GM18861 (cell line): ENCODE results near the gene NKX2-3.

Experiments used
- ATAC-seq: cut with Tn5 transposase; IDR thresholded peaks from one replicate; pipeline ENCODE4 v1.9.1; 2021; ENCODE audit not compliant: unreplicated experiment

The NKX2-3 gene

DNA sequence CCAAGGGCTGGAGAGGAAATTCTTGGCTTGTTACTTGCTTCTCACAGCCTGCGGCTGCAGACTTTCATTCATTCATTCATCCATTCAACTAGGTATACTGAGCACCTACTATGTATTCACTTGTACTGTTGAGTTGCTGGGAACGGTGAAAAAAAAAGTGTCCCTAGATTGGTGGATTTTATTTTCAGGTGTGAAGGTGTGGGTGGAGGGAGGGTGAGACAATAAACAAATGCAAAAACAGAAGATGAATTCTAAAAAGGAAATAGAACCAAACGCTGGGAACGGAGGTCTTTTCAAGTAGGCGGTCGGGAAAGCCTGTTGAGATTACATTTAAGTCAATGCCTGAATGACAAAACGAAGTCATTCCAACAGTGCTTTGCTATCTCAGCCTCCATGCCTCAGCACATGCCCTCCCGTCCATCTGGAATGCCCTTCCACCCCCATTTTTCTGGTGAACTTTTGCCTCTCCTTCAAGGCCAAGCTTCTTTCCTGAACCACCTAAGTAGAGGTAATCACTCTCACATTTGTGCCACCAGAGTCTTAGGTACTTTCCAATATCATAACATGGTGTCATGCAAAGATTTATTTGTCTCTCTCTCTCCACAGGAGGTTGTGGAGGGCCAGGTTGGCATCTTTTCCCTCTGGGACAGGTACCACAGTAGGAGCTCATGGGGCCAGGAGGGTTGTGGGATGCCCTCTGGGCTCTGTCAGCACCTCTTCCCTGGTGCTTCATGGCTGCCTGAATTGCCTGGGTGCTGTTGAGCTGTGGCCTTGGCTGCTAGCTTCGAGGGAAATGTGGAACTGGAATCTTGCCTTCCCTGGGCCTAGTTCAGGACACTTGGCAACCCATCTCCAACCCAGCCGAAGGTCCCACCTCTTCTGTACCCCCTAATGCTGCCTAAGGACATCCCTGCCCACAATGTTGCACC, 5.5 kb downstream of the NKX2-3 start:
- no peak for ATAC-seq

DNA sequence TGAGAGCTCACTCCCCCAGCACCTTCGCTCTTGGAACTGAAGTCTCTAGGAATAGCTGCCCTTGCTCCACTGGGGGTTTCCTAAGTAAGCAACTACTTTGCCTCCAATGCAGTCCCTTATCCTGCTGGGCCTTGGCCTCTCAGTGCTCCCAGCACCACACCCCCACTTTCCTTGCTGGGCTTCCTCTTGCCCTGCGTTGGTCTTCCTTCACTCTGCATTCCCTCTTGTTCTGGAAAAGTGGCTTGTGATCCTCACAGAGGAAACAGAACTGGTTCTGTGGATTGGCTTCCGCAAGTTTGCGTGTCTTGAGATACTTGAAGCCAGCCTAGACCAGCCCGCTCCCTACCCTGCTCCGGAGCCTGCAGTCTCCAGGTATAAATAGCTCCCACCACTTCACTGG, 6.4 kb downstream of the NKX2-3 start:
- ATAC-seq: no peak

GRCh38 chr10:99539820-99540219, 7.1 kb downstream of the NKX2-3 start:
- no peak for ATAC-seq

GRCh38 chr10:99540306-99540656, 7.5 kb downstream of the NKX2-3 start:
- no peak for ATAC-seq

- ATAC-seq: no peak
Observed at GRCh38 chr10:99540657-99541531, 8.2 kb downstream of the NKX2-3 start.

DNA sequence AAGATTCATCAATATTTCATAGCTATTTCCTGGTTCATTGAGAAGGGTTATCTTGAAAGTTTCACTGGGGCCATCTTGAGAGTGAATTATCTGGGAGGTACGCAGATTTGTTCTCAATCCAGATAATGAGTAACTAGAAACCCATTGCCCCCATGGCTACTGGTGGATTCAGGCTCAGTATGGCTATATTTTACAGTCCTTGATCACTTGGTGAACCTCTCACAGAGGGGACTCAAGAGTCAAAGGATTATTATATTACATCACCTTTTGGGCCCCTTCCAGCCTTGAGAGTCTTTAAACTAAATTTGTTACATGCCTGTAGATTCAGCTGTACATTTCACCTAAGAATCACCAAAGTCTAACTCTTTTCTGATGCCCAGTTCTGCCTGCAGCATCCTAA, 11.6 kb downstream of the NKX2-3 start:
- no peak for ATAC-seq

- ATAC-seq: no peak
Observed at GRCh38 chr10:99548041-99548530, 15.3 kb downstream of the NKX2-3 start.

- ATAC-seq: peak; percentile 25
Observed at GRCh38 chr10:99551158-99551557, 18.4 kb downstream of the NKX2-3 start.

DNA sequence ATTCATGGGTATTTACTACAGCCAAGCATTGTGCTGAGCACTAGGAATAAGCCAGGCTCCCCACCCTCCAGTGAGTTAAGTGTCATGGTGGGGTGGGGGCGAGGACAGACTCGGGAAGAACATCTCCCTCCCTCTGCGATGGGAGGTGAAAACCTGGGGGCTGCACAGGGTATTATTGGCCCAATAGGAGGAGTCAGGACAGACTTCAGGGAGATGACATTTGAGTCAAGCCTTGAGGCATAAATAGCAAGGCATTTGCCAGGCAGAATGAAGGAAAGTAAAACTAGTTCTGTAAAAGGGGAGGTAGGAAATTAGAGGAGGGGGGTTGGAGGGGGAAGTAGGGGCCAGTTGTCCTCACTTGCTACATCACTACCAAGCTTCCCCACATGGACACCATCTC, 18.9 kb downstream of the NKX2-3 start:
- no peak for ATAC-seq

DNA sequence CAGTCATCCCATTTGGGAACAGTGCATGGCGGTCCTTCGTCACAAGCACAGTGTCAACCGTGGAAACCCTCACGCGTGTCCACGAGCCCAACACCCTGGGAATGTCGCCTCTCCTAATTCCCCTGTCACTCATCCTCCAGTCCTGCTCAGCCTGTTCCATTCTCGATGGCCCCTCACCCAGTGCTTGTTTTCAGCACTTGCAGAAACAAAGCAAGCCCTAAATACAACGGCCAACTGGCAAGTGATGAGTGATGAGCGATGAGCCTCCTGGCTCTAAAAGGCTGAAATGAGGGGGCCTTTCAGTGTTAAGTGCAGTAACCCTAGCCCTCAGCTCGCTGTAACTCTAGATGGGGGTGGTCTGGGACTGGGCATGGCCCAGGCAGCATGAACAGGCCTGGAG, 22.6 kb downstream of the NKX2-3 start:
- ATAC-seq: no peak

GRCh38 chr10:99555825-99556523, 23.2 kb downstream of the NKX2-3 start:
- ATAC-seq: peak; percentile 91

- no peak for ATAC-seq
Observed at GRCh38 chr10:99557044-99557443, 24.3 kb downstream of the NKX2-3 start.

DNA sequence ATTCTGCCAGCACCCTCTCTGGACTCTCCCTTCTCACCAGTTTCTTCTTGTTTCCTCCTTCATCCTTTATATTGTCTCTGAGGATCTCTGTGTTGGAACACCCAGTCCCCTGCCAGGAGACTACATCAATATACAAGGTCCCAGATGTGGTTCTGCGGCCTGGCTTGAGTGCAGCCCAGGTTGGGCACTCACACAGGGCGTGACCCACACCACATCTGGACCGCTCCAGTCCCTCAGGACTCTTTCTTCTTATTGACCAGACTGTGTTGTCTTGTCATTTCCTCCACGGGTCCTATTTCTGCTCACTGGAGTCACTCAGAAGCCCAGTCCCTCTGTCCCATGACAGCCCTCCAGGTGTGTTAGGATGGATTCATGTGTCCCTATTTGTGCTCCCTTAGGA, 26.0 kb downstream of the NKX2-3 start:
- no peak for ATAC-seq

GRCh38 chr10:99560277-99561126, 27.8 kb downstream of the NKX2-3 start:
- ATAC-seq: no peak

GRCh38 chr10:99562631-99563030, 29.9 kb downstream of the NKX2-3 start:
- ATAC-seq: no peak

DNA sequence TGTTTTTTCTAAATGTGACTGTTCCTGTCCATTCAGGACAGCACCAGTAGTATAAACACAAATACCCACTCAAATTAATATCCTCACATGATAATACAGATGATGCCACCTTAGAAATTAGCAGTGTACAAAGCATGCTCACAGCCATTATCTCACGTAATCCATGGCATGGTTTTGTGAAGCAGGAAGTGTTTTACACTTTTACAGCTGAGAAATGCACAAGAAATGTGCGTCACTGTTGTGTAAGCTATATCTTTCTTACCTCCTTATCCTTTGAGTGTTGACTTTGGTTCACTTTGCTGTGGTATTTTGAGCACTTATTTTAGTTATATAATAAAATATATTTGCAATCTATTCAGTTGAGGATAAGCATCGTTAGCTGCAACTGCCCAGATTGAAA, 31.6 kb downstream of the NKX2-3 start:
- no peak for ATAC-seq

DNA sequence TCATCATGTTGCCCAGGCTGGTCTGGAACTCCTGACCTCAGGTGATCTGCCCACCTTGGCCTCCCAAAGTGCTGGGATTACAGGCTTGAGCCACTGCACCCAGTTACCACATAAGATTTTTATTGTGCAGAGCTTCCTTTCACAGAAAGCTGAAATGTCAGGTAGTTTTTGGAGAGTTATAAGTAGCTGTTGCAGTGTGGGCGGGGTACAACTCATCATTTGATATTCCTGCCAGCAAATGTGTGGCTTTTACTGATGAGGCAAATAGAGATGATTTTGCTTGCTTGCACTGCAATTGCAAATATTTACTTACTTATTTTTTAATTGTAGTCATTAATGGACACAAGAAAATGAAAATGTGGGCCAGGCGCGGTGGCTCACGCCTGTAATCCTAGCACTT, 32.4 kb downstream of the NKX2-3 start:
- no peak for ATAC-seq

DNA sequence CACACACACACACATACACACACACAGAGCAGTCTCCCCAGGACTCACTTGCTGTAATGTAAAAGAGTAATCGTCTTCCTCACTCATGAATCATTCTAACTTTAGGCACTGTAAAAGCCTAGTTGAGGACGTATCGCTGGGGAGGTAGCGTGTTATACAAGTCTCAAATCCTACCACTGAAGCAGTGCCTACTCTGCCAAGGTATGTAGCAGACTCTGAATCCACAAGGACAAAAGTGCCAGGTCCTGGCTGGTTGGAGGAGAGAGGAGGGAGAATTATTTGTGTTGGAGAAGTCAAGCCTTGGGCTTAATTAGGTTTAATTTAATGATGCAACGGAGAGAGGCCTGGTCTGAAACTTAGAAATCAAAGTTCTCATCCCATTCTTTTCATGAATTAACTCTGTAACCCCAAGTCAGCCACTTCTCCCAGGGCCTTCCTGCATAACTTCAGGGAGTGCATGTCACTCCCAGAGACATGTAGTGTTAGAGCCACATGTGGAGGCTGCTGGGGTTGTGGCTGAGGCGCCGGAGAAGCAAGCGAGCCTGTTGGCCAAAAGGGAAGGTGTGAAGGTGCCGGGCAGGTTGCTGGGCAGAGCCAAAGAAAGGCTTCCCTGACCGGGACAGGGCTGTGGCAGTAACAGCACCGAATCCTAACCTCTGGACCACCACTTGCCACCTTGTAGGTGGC, 36.7 kb downstream of the NKX2-3 start:
- no peak for ATAC-seq

GRCh38 chr10:99569961-99570360, 37.2 kb downstream of the NKX2-3 start:
- no peak for ATAC-seq

- ATAC-seq: no peak
Observed at GRCh38 chr10:99571816-99572215, 39.1 kb downstream of the NKX2-3 start.
